Trophoblast cell (in vitro differentiated cells and primary cell): ENCODE measurements around the gene RWDD3.

ENCODE experiments used
- DNase-seq, 2 donors: peaks; one replicate each; pipeline ENCODE4 v3.0.0-alpha.2; 2016
- H2AFZ ChIP-seq: 2 replicates; pipeline ENCODE4 v1.6.1; 2013; ENCODE audit warnings: low read length, moderate library complexity, mild to moderate bottlenecking; ENCODE audit not compliant: insufficient read depth, poor library complexity
- H2AK5ac ChIP-seq: 2 replicates; pipeline ENCODE4 v1.6.1; 2013; ENCODE audit warnings: mild to moderate bottlenecking, low read length
- H2BK120ac ChIP-seq: 2 replicates; pipeline ENCODE4 v1.6.1; 2013; ENCODE audit warnings: low read length, mild to moderate bottlenecking, moderate library complexity; ENCODE audit not compliant: insufficient read depth, poor library complexity
- H2BK12ac ChIP-seq: 2 replicates; pipeline ENCODE4 v1.6.1; 2013; ENCODE audit warnings: mild to moderate bottlenecking, low read length, moderate library complexity
- H2BK5ac ChIP-seq: 2 replicates; pipeline ENCODE4 v1.6.1; 2013; ENCODE audit warnings: low read length, low read depth, moderate library complexity, mild to moderate bottlenecking; ENCODE audit not compliant: poor library complexity
- H3K14ac ChIP-seq: 2 replicates; pipeline ENCODE4 v1.6.1; 2013; ENCODE audit warnings: mild to moderate bottlenecking, low read length
- H3K18ac ChIP-seq: 2 replicates; pipeline ENCODE4 v1.6.1; 2013; ENCODE audit warnings: mild to moderate bottlenecking, low read length
- H3K23ac ChIP-seq: 2 replicates; pipeline ENCODE4 v1.6.1; 2013; ENCODE audit warnings: low read length
- H3K27ac ChIP-seq: 2 replicates; pipeline ENCODE4 v1.5.1; 2013; ENCODE audit warnings: low read depth, mild to moderate bottlenecking, inconsistent platforms, low read length, moderate library complexity
- H3K27me3 ChIP-seq: 2 replicates; pipeline ENCODE4 v1.6.1; 2013; ENCODE audit warnings: inconsistent platforms, mild to moderate bottlenecking, low read length, moderate library complexity; ENCODE audit not compliant: insufficient read depth
- H3K36me3 ChIP-seq, 2 experiments: 1 replicate in 1 of 2; 2 replicates in 1 of 2; pipeline ENCODE4 v1.6.1; 2013; ENCODE audit warnings: low read length in 2 of 2, mild to moderate bottlenecking in 2 of 2, moderate library complexity in 1 of 2; ENCODE audit not compliant: insufficient read depth in 2 of 2, control insufficient read depth in 1 of 2
- H3K4ac ChIP-seq: 2 replicates; pipeline ENCODE4 v1.6.1; 2013; ENCODE audit warnings: low read depth, mild to moderate bottlenecking, low read length, moderate library complexity
- H3K4me1 ChIP-seq, 2 experiments: 1 replicate in 1 of 2; 2 replicates in 1 of 2; pipeline ENCODE4 v1.6.1; 2013; ENCODE audit warnings: low read length in 2 of 2, mild to moderate bottlenecking in 2 of 2, moderate library complexity in 1 of 2; ENCODE audit not compliant: insufficient read depth in 2 of 2, control insufficient read depth in 1 of 2
- H3K4me2 ChIP-seq: 2 replicates; pipeline ENCODE4 v1.6.1; 2013; ENCODE audit warnings: inconsistent platforms, mild to moderate bottlenecking, low read length, moderate library complexity
- H3K4me3 ChIP-seq: 2 replicates; pipeline ENCODE4 v1.5.1; 2013; ENCODE audit warnings: mild to moderate bottlenecking, low read depth, low read length, inconsistent platforms
- H3K79me1 ChIP-seq: one replicate; pipeline ENCODE4 v1.6.1; 2013; ENCODE audit warnings: low read length
- H3K79me2 ChIP-seq: 2 replicates; pipeline ENCODE4 v1.6.1; 2013; ENCODE audit warnings: low read length, mild to moderate bottlenecking; ENCODE audit not compliant: control insufficient read depth, insufficient read depth, poor library complexity
- H3K9ac ChIP-seq: 2 replicates; pipeline ENCODE4 v1.6.1; 2013; ENCODE audit warnings: mild to moderate bottlenecking, low read length
- H3K9me3 ChIP-seq: 2 replicates; pipeline ENCODE4 v1.6.1; 2013; ENCODE audit warnings: low read depth, mild to moderate bottlenecking, control low read depth, inconsistent platforms, low read length; ENCODE audit not compliant: insufficient read depth
- H4K12ac ChIP-seq: 2 replicates; pipeline ENCODE4 v1.6.1; 2013; ENCODE audit warnings: low read depth, mild to moderate bottlenecking, low read length, moderate library complexity
- H4K8ac ChIP-seq: 2 replicates; pipeline ENCODE4 v1.6.1; 2013; ENCODE audit warnings: low read depth, mild to moderate bottlenecking, low read length, moderate library complexity
- H4K91ac ChIP-seq: one replicate; pipeline ENCODE4 v1.6.1; 2013; ENCODE audit warnings: low read depth, mild to moderate bottlenecking, low read length, moderate library complexity
- whole genome bisulfite sequencing: extraction: QIAGEN DNeasy Blood & Tissue Kit; methylation state at CpG from one replicate; pipeline ENCODE4 v1.1.7; 2013; ENCODE audit warnings: missing lambda C conversion rate; ENCODE audit not compliant: insufficient read length, insufficient coverage; ENCODE audit errors: extremely low coverage; 5-methylcytosine and 5-hydroxymethylcytosine counted together

The RWDD3 gene

GRCh38 chr1:95254959-95255358 lies 20.9 kb downstream of the RWDD3 start:
- H3K4ac ChIP-seq = no peak overlapping the region

GRCh38 chr1:95255826-95256225 lies 21.8 kb downstream of the RWDD3 start:
- no peaks in the 10 kb centered on the region for H3K27me3 ChIP-seq
- no peak overlapping the region for H2AK5ac ChIP-seq
- no peak for DNase-seq
- H3K4me3 ChIP-seq = no peak overlapping the region
- H2BK5ac ChIP-seq = no peak overlapping the region
- no peak overlapping the region for H2BK120ac ChIP-seq
- no peak overlapping the region for H3K14ac ChIP-seq
- no peak overlapping the region for H3K4me2 ChIP-seq
- H4K91ac ChIP-seq = no peak overlapping the region
- no peak overlapping the region for H2AFZ ChIP-seq
- no peak overlapping the region for H3K27ac ChIP-seq
- no peaks in the 10 kb centered on the region for H3K9me3 ChIP-seq
- peaks cover 0 to 4% of the 10 kb centered on the region in 2 experiments for H3K36me3 ChIP-seq
- no peaks in the 10 kb centered on the region for H3K4me1 ChIP-seq
- H3K4ac ChIP-seq = no peak overlapping the region
- H2BK12ac ChIP-seq = no peak overlapping the region
- H3K18ac ChIP-seq = no peak overlapping the region
- WGBS = no CpG with 5 or more reads among the region's 1 CpG
- H3K79me1 ChIP-seq = no peaks in the 10 kb centered on the region
- H3K9ac ChIP-seq = no peak overlapping the region
- no peak overlapping the region for H4K12ac ChIP-seq
- H4K8ac ChIP-seq = no peak overlapping the region
- no peak overlapping the region for H3K23ac ChIP-seq
- no peaks in the 10 kb centered on the region for H3K79me2 ChIP-seq

More at GRCh38 chr1:95254959-95255358, 20.9 kb downstream of the RWDD3 start:
- Histone ChIP-seq H3K9me3 (no peaks in the 10 kb centered on the region), H2BK12ac (no peak overlapping the region), H3K27ac (no peak overlapping the region), H3K18ac (no peak overlapping the region), H2BK5ac (no peak overlapping the region), H2AK5ac (no peak overlapping the region), H2AFZ (no peak overlapping the region), H3K9ac (no peak overlapping the region), H4K8ac (no peak overlapping the region), H3K4me3 (no peak overlapping the region), H3K23ac (no peak overlapping the region), H3K4me2 (no peak overlapping the region), H3K14ac (no peak overlapping the region), H3K36me3 (peaks cover 0 to 4% of the 10 kb centered on the region in 2 experiments), H3K4me1 (no peaks in the 10 kb centered on the region), H3K79me2 (no peaks in the 10 kb centered on the region), H3K79me1 (no peaks in the 10 kb centered on the region), H4K91ac (no peak overlapping the region), H4K12ac (no peak overlapping the region), H2BK120ac (no peak overlapping the region), H3K27me3 (no peaks in the 10 kb centered on the region)
- no peak for DNase-seq

GRCh38 chr1:95257758-95258157 lies 23.7 kb downstream of the RWDD3 start:
- Histone ChIP-seq H3K79me2 (no peaks in the 10 kb centered on the region), H3K9ac (no peak overlapping the region), H2AFZ (no peak overlapping the region), H3K4ac (no peak overlapping the region), H2AK5ac (no peak overlapping the region), H2BK12ac (no peak overlapping the region), H3K14ac (no peak overlapping the region), H4K12ac (no peak overlapping the region), H3K4me1 (peaks cover 0 to under 1% of the 10 kb centered on the region in 2 experiments), H3K36me3 (no peaks in the 10 kb centered on the region), H3K4me3 (no peak overlapping the region), H3K23ac (no peak overlapping the region), H3K27me3 (no peaks in the 10 kb centered on the region), H4K91ac (no peak overlapping the region), H3K9me3 (no peaks in the 10 kb centered on the region), H3K4me2 (no peak overlapping the region), H2BK120ac (no peak overlapping the region), H3K27ac (no peak overlapping the region), H3K18ac (no peak overlapping the region), H4K8ac (no peak overlapping the region), H3K79me1 (no peaks in the 10 kb centered on the region), H2BK5ac (no peak overlapping the region)
- WGBS = no CpG with 5 or more reads among the region's 1 CpG
- peak; percentile 47 to 88 for DNase-seq

GRCh38 chr1:95259245-95259644 lies 25.2 kb downstream of the RWDD3 start:
- H3K79me1 ChIP-seq = peaks cover 3% of the 10 kb centered on the region
- H3K4me3 ChIP-seq = no peak overlapping the region
- H3K79me2 ChIP-seq = no peaks in the 10 kb centered on the region

More at GRCh38 chr1:95259245-95259644, 25.2 kb downstream of the RWDD3 start:
- H3K4ac ChIP-seq = no peak overlapping the region
- H2BK5ac ChIP-seq = no peak overlapping the region
- H3K14ac ChIP-seq = no peak overlapping the region
- no peak overlapping the region for H3K4me2 ChIP-seq
- no peak overlapping the region for H2BK120ac ChIP-seq
- H3K9ac ChIP-seq = no peak overlapping the region
- no CpG with 5 or more reads among the region's 1 CpG for WGBS
- no peak overlapping the region for H3K23ac ChIP-seq
- H4K8ac ChIP-seq = no peak overlapping the region
- H3K9me3 ChIP-seq = no peaks in the 10 kb centered on the region
- DNase-seq = no peak
- no peaks in the 10 kb centered on the region for H3K36me3 ChIP-seq
- no peak overlapping the region for H2BK12ac ChIP-seq
- no peak overlapping the region for H4K12ac ChIP-seq
- H3K27ac ChIP-seq = no peak overlapping the region
- H4K91ac ChIP-seq = no peak overlapping the region
- no peaks in the 10 kb centered on the region for H3K27me3 ChIP-seq
- H3K18ac ChIP-seq = no peak overlapping the region
- no peak overlapping the region for H2AFZ ChIP-seq
- H2AK5ac ChIP-seq = no peak overlapping the region
- H3K4me1 ChIP-seq = peaks cover 2 to 4% of the 10 kb centered on the region in 2 experiments
